IMR-90 (cell line): Measurements from ENCODE around the gene HELZ. TPM values are rescaled to one million over a fixed set of nuclear protein-coding genes. Genes with fewer than 3 reads are reported as not detected.

Source experiments
- ATAC-seq: fragments of 200-7000 bp; cut with Tn5 transposase; 2 replicates; pipeline ENCODE4 v1.9.1; 2020; ENCODE audit warnings: low read depth, mild to moderate bottlenecking, moderate library complexity
- BruUV-seq: library from RNA; stranded (reverse); fragments of 400-500 nt; replicated peaks from 2 replicates; lab custom pipeline; 2021; lab: Mats Ljungman, UMichigan
- CTCF ChIA-PET: fragments of 300-600 bp; formaldehyde crosslinking; extraction: SDS; loops from one replicate; lab custom pipeline; 2021; ENCODE audit warnings: antibody characterized with exemption; lab: Yijun Ruan, JAX
- POLR2A ChIA-PET: fragments of 300-600 bp; sonication (Branson Sonifier 250); formaldehyde crosslinking; loops from one replicate; lab custom pipeline; 2022; ENCODE audit warnings: antibody characterized with exemption; ENCODE audit not compliant: unreplicated experiment; lab: Charles Lee
- DNase-seq: peaks from one replicate; pipeline ENCODE4 v3.0.0; 2013
- H2AFZ ChIP-seq: replicated peaks from 2 replicates; pipeline ENCODE3; 2013; ENCODE audit warnings: low read length, mild to moderate bottlenecking; ENCODE audit not compliant: poor library complexity
- H2AK5ac ChIP-seq: 2 replicates; pipeline ENCODE4 v1.6.1; 2013; ENCODE audit warnings: low read depth, low read length, inconsistent platforms
- H2AK9ac ChIP-seq: replicated peaks from 2 replicates; pipeline ENCODE3; 2013; ENCODE audit warnings: mild to moderate bottlenecking, low read depth, low read length, moderate library complexity; ENCODE audit not compliant: poor library complexity
- H2BK120ac ChIP-seq: 2 replicates; pipeline ENCODE4 v1.6.1; 2013; ENCODE audit warnings: low read depth, low read length, inconsistent platforms
- H2BK15ac ChIP-seq: 3 replicates; pipeline ENCODE4 v1.6.1; 2013; ENCODE audit warnings: low read depth, low read length, inconsistent platforms
- H2BK20ac ChIP-seq: 2 replicates; pipeline ENCODE4 v1.6.1; 2013; ENCODE audit warnings: low read depth, mild to moderate bottlenecking, inconsistent platforms, low read length, moderate library complexity
- H2BK5ac ChIP-seq: 2 replicates; pipeline ENCODE4 v1.6.1; 2013; ENCODE audit warnings: mild to moderate bottlenecking, low read depth, low read length, inconsistent platforms; ENCODE audit not compliant: poor library complexity, severe bottlenecking
- H3K14ac ChIP-seq: replicated peaks from 2 replicates; pipeline ENCODE4 v1.6.1; 2013; ENCODE audit warnings: low read depth, low read length, inconsistent platforms
- H3K18ac ChIP-seq: 2 replicates; pipeline ENCODE4 v1.6.1; 2013; ENCODE audit warnings: low read depth, low read length, control low read depth
- H3K23ac ChIP-seq: 2 replicates; pipeline ENCODE4 v1.6.1; 2013; ENCODE audit warnings: low read depth, low read length, inconsistent platforms
- H3K27ac ChIP-seq: 2 replicates; pipeline ENCODE4 v1.5.1; 2013; ENCODE audit warnings: mild to moderate bottlenecking, control low read depth, low read length; ENCODE audit not compliant: insufficient read depth
- H3K27me3 ChIP-seq: 2 replicates; pipeline ENCODE4 v1.6.1; 2013; ENCODE audit warnings: low read length; ENCODE audit not compliant: control insufficient read depth, insufficient read depth
- H3K36me3 ChIP-seq: 2 replicates; pipeline ENCODE4 v1.6.1; 2013; ENCODE audit warnings: low read length, mixed read lengths; ENCODE audit not compliant: control insufficient read depth, insufficient read depth
- H3K4ac ChIP-seq: 2 replicates; pipeline ENCODE4 v1.6.1; 2013; ENCODE audit warnings: low read depth, low read length, inconsistent platforms
- H3K4me1 ChIP-seq: 2 replicates; pipeline ENCODE4 v1.6.1; 2013; ENCODE audit warnings: low read length, mixed read lengths; ENCODE audit not compliant: control insufficient read depth, insufficient read depth
- H3K4me2 ChIP-seq: 2 replicates; pipeline ENCODE4 v1.6.1; 2013; ENCODE audit warnings: low read depth, mild to moderate bottlenecking, control low read depth, low read length, moderate library complexity
- H3K4me3 ChIP-seq: 2 replicates; pipeline ENCODE4 v1.5.1; 2013; ENCODE audit warnings: low read depth, mild to moderate bottlenecking, control low read depth, low read length, moderate library complexity; ENCODE audit not compliant: insufficient read depth
- H3K56ac ChIP-seq: 2 replicates; pipeline ENCODE4 v1.6.1; 2013; ENCODE audit warnings: low read length, inconsistent platforms; ENCODE audit not compliant: insufficient read depth; ENCODE audit errors: extremely low read depth
- H3K79me1 ChIP-seq, 2 experiments: 2 replicates each; pipeline ENCODE4 v1.6.1; 2013; ENCODE audit warnings: low read length in 2 of 2, inconsistent platforms in 1 of 2, low read depth in 1 of 2
- H3K9ac ChIP-seq: 2 replicates; pipeline ENCODE4 v1.6.1; 2013; ENCODE audit warnings: low read depth, low read length, control low read depth
- H3K9me1 ChIP-seq: 2 replicates; pipeline ENCODE4 v1.6.1; 2013; ENCODE audit warnings: low read length, inconsistent platforms; ENCODE audit not compliant: insufficient read depth
- H3K9me3 ChIP-seq: 2 replicates; pipeline ENCODE4 v1.6.1; 2013; ENCODE audit warnings: low read length; ENCODE audit not compliant: control insufficient read depth, insufficient read depth
- H4K20me1 ChIP-seq: 2 replicates; pipeline ENCODE4 v1.6.1; 2013; ENCODE audit warnings: low read length, inconsistent platforms; ENCODE audit not compliant: insufficient read depth
- H4K5ac ChIP-seq: 2 replicates; pipeline ENCODE4 v1.6.1; 2013; ENCODE audit warnings: mild to moderate bottlenecking, low read depth, low read length, control low read depth
- H4K8ac ChIP-seq, 2 experiments: 2 replicates each; pipeline ENCODE4 v1.6.1; 2013; ENCODE audit warnings: low read depth in 2 of 2, low read length in 2 of 2, control low read depth in 1 of 2, inconsistent platforms in 1 of 2
- H4K91ac ChIP-seq: 2 replicates; pipeline ENCODE4 v1.6.1; 2013; ENCODE audit warnings: low read depth, low read length, inconsistent platforms; ENCODE audit not compliant: insufficient read depth
- CEBPB ChIP-seq: IDR thresholded peaks from 2 replicates; pipeline ENCODE4 v1.6.1; 2012; ENCODE audit warnings: low read depth, low read length, improper control_type of control experiment
- MXI1 ChIP-seq: IDR thresholded peaks from 2 replicates; pipeline ENCODE4 v1.6.1; 2012; ENCODE audit warnings: low read depth, mild to moderate bottlenecking, low read length, moderate library complexity, borderline replicate concordance
- POLR2A ChIP-seq: IDR thresholded peaks from 2 replicates; pipeline ENCODE4 v1.6.1; 2012; ENCODE audit warnings: mild to moderate bottlenecking, low read depth, low read length
- RCOR1 ChIP-seq: IDR thresholded peaks from 2 replicates; pipeline ENCODE4 v1.6.1; 2012; ENCODE audit warnings: mild to moderate bottlenecking, low read length, improper control_type of control experiment; ENCODE audit not compliant: insufficient replicate concordance
- SMC3 ChIP-seq: fragments of 150-350 bp; IDR thresholded peaks from 2 replicates; pipeline ENCODE4 v1.6.1; 2016; ENCODE audit warnings: low read depth, mild to moderate bottlenecking, antibody characterized with exemption, low read length, moderate library complexity
- WGBS, 2 experiments: methylation state at CpG; one replicate each; pipeline versions ENCODE4 v1.1.5 to v1.1.7; 2013; ENCODE audit warnings: missing lambda C conversion rate in 2 of 2; ENCODE audit not compliant: insufficient read length in 1 of 2; ENCODE audit errors: extremely low coverage in 2 of 2; 5-methylcytosine and 5-hydroxymethylcytosine counted together
- dilution Hi-C: fragments of 300-500 bp; cut with HindIII; formaldehyde crosslinking; loops from one replicate; pipeline ENCODE4 v1.14.3; 2018; ENCODE audit warnings: low sequenced_read_pairs; ENCODE audit not compliant: unreplicated experiment
- in situ Hi-C: fragments of 300-500 bp; cut with MboI; formaldehyde crosslinking; loops from 3 replicates; pipeline ENCODE4 v1.14.3; 2019; ENCODE audit warnings: low sequenced_read_pairs, inconsistent platforms, mixed read lengths
- intact Hi-C: fragments of 100-400 bp; cut with micrococcal nuclease; formaldehyde crosslinking; loops from 2 replicates; pipeline ENCODE4 v1.10.0; 2022
- polyA plus RNA-seq, 3 experiments: library from polyadenylated mRNA; depleted of rRNA; stranded (reverse); fragments of >200 nt; gene quantifications; 2 replicates each; pipeline ENCODE4 v1.2.3, GENCODE V29; 2012; ENCODE audit warnings: low replicate concordance in 1 of 3
- total RNA-seq: library from RNA; depleted of rRNA; stranded (reverse); fragments of >200 nt; gene quantifications from 2 replicates; pipeline ENCODE4 v1.2.3, GENCODE V29; 2012
- TF ChIP-seq, protein P1 (sequence below): conservative IDR thresholded peaks from 2 replicates; pipeline ENCODE4 v1.5.1; 2012; ENCODE audit warnings: mild to moderate bottlenecking, low read depth, low read length, improper control_type of control experiment
- TF ChIP-seq, protein P2 (sequence below): fragments of 150-350 bp; IDR thresholded peaks from 2 replicates; pipeline ENCODE4 v1.6.1; 2017; ENCODE audit warnings: mild to moderate bottlenecking, antibody characterized with exemption, low read length, low read depth

HELZ gene
- total and polyA plus RNA-seq, 2 of the 4 experiments (the other 2 are of a cell fraction) = 8.0 to 60.6 TPM

DNA sequence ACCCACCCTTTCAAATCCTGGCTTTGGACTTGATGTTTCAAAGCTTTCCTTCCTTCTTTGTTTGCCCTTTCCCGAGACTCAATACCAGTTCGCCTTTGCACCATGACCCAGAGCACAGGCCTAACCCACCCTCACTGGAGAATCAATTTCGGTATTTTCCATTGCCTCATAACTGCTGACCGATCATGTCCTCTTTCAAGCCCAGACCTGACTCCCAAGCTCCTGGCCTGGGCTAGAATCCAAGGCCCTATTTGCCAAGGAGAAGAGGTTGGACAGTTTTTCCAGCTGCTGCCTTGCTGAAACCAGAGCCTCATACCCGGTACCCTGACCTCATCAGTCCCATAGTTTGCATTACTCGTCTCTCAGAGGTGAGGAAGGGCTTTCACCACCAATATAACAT lies 35.3 kb upstream of the HELZ start:
- Histone ChIP-seq H2AFZ (peak overlapping the region; percentile 63), H4K5ac (no peak overlapping the region), H2AK9ac (no peak overlapping the region), H4K91ac (no peak overlapping the region), H3K4me2 (no peak overlapping the region), H3K27ac (no peak overlapping the region), H3K79me1 (no peaks in the 10 kb centered on the region), H3K56ac (no peak overlapping the region), H3K18ac (no peak overlapping the region), H2AK5ac (no peak overlapping the region), H3K23ac (no peak overlapping the region), H2BK20ac (no peak overlapping the region), H4K8ac (no peak overlapping the region), H2BK120ac (no peak overlapping the region), H3K4me3 (no peak overlapping the region), H3K4ac (no peak overlapping the region), H3K9me3 (no peaks in the 10 kb centered on the region), H3K4me1 (no peaks in the 10 kb centered on the region), H3K36me3 (no peaks in the 10 kb centered on the region), H3K9me1 (no peaks in the 10 kb centered on the region), H2BK5ac (no peak overlapping the region), H4K20me1 (no peaks in the 10 kb centered on the region), H3K14ac (no peak overlapping the region), H3K9ac (no peak overlapping the region), H3K27me3 (peaks cover 2% of the 10 kb centered on the region; the same call in 1 of the 2 replicates), H2BK15ac (no peak overlapping the region)
- in situ Hi-C loops = no loop called here
- ChIA-PET CTCF (interaction anchor here (0.6 kb wide), 1 partner anchor 11 kb away, joined by 5 read pairs; no protein-coding TSS in a partner anchor), POLR2A (no interaction called here)
- TF ChIP-seq, protein P1, sequence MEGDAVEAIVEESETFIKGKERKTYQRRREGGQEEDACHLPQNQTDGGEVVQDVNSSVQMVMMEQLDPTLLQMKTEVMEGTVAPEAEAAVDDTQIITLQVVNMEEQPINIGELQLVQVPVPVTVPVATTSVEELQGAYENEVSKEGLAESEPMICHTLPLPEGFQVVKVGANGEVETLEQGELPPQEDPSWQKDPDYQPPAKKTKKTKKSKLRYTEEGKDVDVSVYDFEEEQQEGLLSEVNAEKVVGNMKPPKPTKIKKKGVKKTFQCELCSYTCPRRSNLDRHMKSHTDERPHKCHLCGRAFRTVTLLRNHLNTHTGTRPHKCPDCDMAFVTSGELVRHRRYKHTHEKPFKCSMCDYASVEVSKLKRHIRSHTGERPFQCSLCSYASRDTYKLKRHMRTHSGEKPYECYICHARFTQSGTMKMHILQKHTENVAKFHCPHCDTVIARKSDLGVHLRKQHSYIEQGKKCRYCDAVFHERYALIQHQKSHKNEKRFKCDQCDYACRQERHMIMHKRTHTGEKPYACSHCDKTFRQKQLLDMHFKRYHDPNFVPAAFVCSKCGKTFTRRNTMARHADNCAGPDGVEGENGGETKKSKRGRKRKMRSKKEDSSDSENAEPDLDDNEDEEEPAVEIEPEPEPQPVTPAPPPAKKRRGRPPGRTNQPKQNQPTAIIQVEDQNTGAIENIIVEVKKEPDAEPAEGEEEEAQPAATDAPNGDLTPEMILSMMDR = no peak
- TF ChIP-seq SMC3 = no peak
- no peak for TF ChIP-seq MXI1
- TF ChIP-seq POLR2A = no peak
- no peak for TF ChIP-seq CEBPB
- no peak for TF ChIP-seq RCOR1
- TF ChIP-seq, protein P2, sequence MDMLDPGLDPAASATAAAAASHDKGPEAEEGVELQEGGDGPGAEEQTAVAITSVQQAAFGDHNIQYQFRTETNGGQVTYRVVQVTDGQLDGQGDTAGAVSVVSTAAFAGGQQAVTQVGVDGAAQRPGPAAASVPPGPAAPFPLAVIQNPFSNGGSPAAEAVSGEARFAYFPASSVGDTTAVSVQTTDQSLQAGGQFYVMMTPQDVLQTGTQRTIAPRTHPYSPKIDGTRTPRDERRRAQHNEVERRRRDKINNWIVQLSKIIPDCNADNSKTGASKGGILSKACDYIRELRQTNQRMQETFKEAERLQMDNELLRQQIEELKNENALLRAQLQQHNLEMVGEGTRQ = no peak
- DNase-seq (peak; percentile 33), ATAC-seq (peak; percentile 49)
- 90% methylated on average over 2 of the region's 6 CpGs; no CpG with 5 or more reads in 1 of the 2 experiments for WGBS, 2 experiments
- dilution Hi-C loops = no loop called here
- intact Hi-C loops = no loop called here
- no TSS peak for BruUV-seq
